Lung microvascular endothelial cell (primary cell): ENCODE data around the gene STX1A. TPM values are rescaled to one million over a fixed set of nuclear protein-coding genes. Genes with fewer than 3 reads are reported as not detected.
"Not testable (repeated sequence)": the region's sequence is repeated elsewhere in the genome, so short reads cannot be mapped to it uniquely, and the experiment has no call there.

Source experiments
- DNase-seq, 2 donors: peaks; one replicate each; pipeline versions ENCODE4 v3.0.0 to v3.0.0-alpha.2; 2010; ENCODE audit warnings: low read depth in 2 of 2
- total RNA-seq: library from RNA; depleted of rRNA; stranded (reverse); fragments of >200 nt; gene quantifications from 2 replicates; pipeline ENCODE4 v1.2.1, GENCODE V29; 2014

Gene STX1A
- total RNA-seq, 1 donor from 2014 or later, result 4.0 TPM

- peak; percentile 28 to 35 for DNase-seq
Measured at GRCh38 chr7:73683788-73684693, 35.4 kb downstream of the STX1A start.

- DNase-seq, result peak; percentile 97 to 98
Measured at GRCh38 chr7:73683056-73683787, 36.2 kb downstream of the STX1A start, which contains the start of the genes BUD23 and DNAJC30. Gene BUD23 (plus strand): TSS chr7:73683597. CDS start chr7:73683626, 29 bp downstream. Gene DNAJC30 (minus strand): TSS chr7:73683453. CDS start chr7:73683423, 30 bp downstream.

- DNase-seq, result no peak
Measured at GRCh38 chr7:73682745-73683055, 36.8 kb downstream of the STX1A start.

- peak in 1 of 2 donors; percentile 55 for DNase-seq
Measured at GRCh38 chr7:73681031-73681430, 38.4 kb downstream of the STX1A start.

- no peak for DNase-seq
Measured at GRCh38 chr7:73680501-73680900, 39.0 kb downstream of the STX1A start.

- no peak for DNase-seq
Measured at GRCh38 chr7:73679709-73680108, 39.8 kb downstream of the STX1A start.

GRCh38 chr7:73678862-73679261 lies 40.6 kb downstream of the STX1A start:
- DNase-seq, result no peak

GRCh38 chr7:73676062-73676461 lies 43.4 kb downstream of the STX1A start:
- DNase-seq, result not testable (repeated sequence)

GRCh38 chr7:73674468-73675124 lies 44.9 kb downstream of the STX1A start:
- peak in 1 of 2 donors; percentile 14 for DNase-seq

- no peak for DNase-seq
Measured at GRCh38 chr7:73671857-73672445, 47.5 kb downstream of the STX1A start.

GRCh38 chr7:73671322-73671661 lies 48.2 kb downstream of the STX1A start:
- DNase-seq, result no peak

- no peak for DNase-seq
Measured at GRCh38 chr7:73669858-73670385, 49.5 kb downstream of the STX1A start.

GRCh38 chr7:73669288-73669701 lies 50.2 kb downstream of the STX1A start:
- DNase-seq, result no peak

GRCh38 chr7:73668886-73669230 lies 50.6 kb downstream of the STX1A start:
- no peak for DNase-seq

- DNase-seq, result peak in 1 of 2 donors; percentile 17
Measured at GRCh38 chr7:73668103-73668885, 51.2 kb downstream of the STX1A start.

- DNase-seq, result peak; percentile 80 to 89
Measured at GRCh38 chr7:73667344-73668102, 51.9 kb downstream of the STX1A start, which contains the start of gene VPS37D. Gene VPS37D (plus strand): TSS chr7:73667831. CDS start chr7:73667959, 128 bp downstream.

- DNase-seq, result no peak
Measured at GRCh38 chr7:73663033-73663432, 56.4 kb downstream of the STX1A start.

- not testable (repeated sequence) for DNase-seq
Measured at GRCh38 chr7:73660594-73660993, 58.9 kb downstream of the STX1A start.

GRCh38 chr7:73659983-73660382 lies 59.5 kb downstream of the STX1A start:
- DNase-seq, result no peak

- not testable (repeated sequence) for DNase-seq
Measured at GRCh38 chr7:73655309-73655708, 64.2 kb downstream of the STX1A start.
